Fibroblast of lung (primary cell): Measurements from ENCODE around the gene INTS2.

ENCODE experiments used
- EZH2 ChIP-seq: IDR thresholded peaks from 2 replicates; pipeline ENCODE4 v1.5.1; 2012; ENCODE audit warnings: low read length, control low read depth, mild to moderate bottlenecking; ENCODE audit errors: missing control alignments
- TF ChIP-seq, protein P1 (sequence below), 2 donors: IDR thresholded peaks in 1 of 2; conservative IDR thresholded peaks in 1 of 2; 1 replicate in 1 of 2; 2 replicates in 1 of 2; pipeline ENCODE4 v1.5.1; 2011 to 2012; ENCODE audit warnings: low read length in 2 of 2, control low read depth in 1 of 2, inconsistent platforms in 1 of 2, low read depth in 1 of 2, mild to moderate bottlenecking in 1 of 2

DNA sequence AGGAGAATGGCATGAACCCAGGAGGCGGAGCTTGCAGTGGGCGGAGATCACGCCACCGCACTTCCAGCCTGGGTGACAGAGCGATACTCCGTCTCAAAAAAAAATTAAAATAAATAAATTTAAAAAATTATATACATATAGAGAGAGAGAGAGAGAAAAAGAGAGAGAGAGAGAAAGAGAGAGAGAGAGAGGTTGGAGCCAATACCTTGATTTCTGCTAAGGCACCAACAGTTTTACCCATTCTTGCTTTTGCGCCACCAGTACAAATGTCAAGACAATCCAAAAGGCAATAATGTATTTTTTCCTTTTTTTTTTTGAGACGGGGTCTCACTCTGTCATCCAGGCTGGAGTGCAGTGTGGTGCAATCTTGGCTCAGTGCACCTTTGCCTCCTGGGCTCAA lies 81.7 kb downstream of the INTS2 start:
- TF ChIP-seq, protein P1, sequence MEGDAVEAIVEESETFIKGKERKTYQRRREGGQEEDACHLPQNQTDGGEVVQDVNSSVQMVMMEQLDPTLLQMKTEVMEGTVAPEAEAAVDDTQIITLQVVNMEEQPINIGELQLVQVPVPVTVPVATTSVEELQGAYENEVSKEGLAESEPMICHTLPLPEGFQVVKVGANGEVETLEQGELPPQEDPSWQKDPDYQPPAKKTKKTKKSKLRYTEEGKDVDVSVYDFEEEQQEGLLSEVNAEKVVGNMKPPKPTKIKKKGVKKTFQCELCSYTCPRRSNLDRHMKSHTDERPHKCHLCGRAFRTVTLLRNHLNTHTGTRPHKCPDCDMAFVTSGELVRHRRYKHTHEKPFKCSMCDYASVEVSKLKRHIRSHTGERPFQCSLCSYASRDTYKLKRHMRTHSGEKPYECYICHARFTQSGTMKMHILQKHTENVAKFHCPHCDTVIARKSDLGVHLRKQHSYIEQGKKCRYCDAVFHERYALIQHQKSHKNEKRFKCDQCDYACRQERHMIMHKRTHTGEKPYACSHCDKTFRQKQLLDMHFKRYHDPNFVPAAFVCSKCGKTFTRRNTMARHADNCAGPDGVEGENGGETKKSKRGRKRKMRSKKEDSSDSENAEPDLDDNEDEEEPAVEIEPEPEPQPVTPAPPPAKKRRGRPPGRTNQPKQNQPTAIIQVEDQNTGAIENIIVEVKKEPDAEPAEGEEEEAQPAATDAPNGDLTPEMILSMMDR (conservative IDR thresholded peaks at IDR 0.05 in 1 of 2, IDR thresholded peaks at IDR 0.05 in 1 of 2; ENCODE audit: low read depth in 1 of 2, low read length in 2 of 2): no peak
- TF ChIP-seq EZH2: no peak
